Endothelial cell of umbilical vein (primary cell): ENCODE results near the gene PLAAT1.

Experiments
- EZH2 ChIP-seq: IDR thresholded peaks from 2 replicates; pipeline ENCODE4 v1.6.1; 2012; ENCODE audit warnings: borderline replicate concordance, low read depth, mild to moderate bottlenecking, moderate library complexity, low read length, inconsistent platforms; ENCODE audit not compliant: severe bottlenecking
- MYC ChIP-seq: IDR thresholded peaks from one replicate; pipeline ENCODE4 v1.6.1; 2011; ENCODE audit warnings: mild to moderate bottlenecking, low read depth, low read length
- POLR2A ChIP-seq: IDR thresholded peaks from 2 replicates; pipeline ENCODE4 v1.6.1; 2012; ENCODE audit warnings: low read depth, mild to moderate bottlenecking, control low read depth, low read length
- POLR2AphosphoS5 ChIP-seq: IDR thresholded peaks from 2 replicates; pipeline ENCODE4 v1.6.1; 2012; ENCODE audit warnings: low read depth, mild to moderate bottlenecking, control low read depth, low read length, moderate library complexity; ENCODE audit not compliant: insufficient read depth
- TF ChIP-seq, protein P1 (sequence below), 2 donors: IDR thresholded peaks; 1 replicate in 1 of 2; 2 replicates in 1 of 2; pipeline ENCODE4 v1.5.1; 2011; ENCODE audit warnings: low read length in 2 of 2, mild to moderate bottlenecking in 2 of 2, moderate library complexity in 2 of 2, control low read depth in 1 of 2, inconsistent platforms in 1 of 2, low read depth in 1 of 2; ENCODE audit not compliant: insufficient read depth in 1 of 2; ENCODE audit errors: extremely low read depth in 1 of 2

DNA sequence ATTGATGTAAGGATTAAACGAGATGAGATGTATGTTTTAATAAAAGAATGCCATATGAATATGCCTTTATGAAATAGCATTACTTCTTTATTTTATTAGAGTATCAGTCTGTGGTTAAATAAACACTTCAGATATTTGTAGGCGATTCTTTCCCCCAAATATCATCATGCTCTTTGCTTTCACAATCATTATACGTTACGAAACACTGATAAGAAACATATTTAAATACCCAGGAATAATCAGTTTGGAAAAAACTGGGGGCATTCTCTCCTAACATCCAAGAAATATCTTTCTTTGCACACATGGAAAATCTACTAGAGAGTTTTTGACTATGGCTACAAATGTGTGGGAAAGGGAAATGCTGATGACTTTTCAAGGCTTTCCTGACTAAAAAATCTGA, 4.4 kb upstream of the PLAAT1 start:
- TF ChIP-seq, protein P1, sequence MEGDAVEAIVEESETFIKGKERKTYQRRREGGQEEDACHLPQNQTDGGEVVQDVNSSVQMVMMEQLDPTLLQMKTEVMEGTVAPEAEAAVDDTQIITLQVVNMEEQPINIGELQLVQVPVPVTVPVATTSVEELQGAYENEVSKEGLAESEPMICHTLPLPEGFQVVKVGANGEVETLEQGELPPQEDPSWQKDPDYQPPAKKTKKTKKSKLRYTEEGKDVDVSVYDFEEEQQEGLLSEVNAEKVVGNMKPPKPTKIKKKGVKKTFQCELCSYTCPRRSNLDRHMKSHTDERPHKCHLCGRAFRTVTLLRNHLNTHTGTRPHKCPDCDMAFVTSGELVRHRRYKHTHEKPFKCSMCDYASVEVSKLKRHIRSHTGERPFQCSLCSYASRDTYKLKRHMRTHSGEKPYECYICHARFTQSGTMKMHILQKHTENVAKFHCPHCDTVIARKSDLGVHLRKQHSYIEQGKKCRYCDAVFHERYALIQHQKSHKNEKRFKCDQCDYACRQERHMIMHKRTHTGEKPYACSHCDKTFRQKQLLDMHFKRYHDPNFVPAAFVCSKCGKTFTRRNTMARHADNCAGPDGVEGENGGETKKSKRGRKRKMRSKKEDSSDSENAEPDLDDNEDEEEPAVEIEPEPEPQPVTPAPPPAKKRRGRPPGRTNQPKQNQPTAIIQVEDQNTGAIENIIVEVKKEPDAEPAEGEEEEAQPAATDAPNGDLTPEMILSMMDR (IDR thresholded peaks at IDR 0.05; ENCODE audit: extremely low read depth in 1 of 2, insufficient read depth in 1 of 2, low read depth in 1 of 2, low read length in 2 of 2), result no peak
- no peak for TF ChIP-seq EZH2
- TF ChIP-seq MYC, result no peak
- TF ChIP-seq POLR2A, result no peak
- no peak for TF ChIP-seq POLR2AphosphoS5
